MCF 10A (cell line): ENCODE measurements around the gene MED12L. TPM values are rescaled to one million over a fixed set of nuclear protein-coding genes. Genes with fewer than 3 reads are reported as not detected.
"Not testable (repeated sequence)": the region's sequence is repeated elsewhere in the genome, so short reads cannot be mapped to it uniquely, and the experiment has no call there.

ENCODE experiments used
- BruUV-seq: library from RNA; stranded (reverse); fragments of 400-500 nt; replicated peaks from 2 replicates; lab custom pipeline; 2021; lab: Mats Ljungman, UMichigan
- CTCF ChIA-PET: fragments of 300-600 bp; sonication (Branson Sonifier 250); formaldehyde crosslinking; extraction: SDS; loops from one replicate; lab custom pipeline; 2021; ENCODE audit warnings: antibody characterized with exemption, inconsistent platforms; lab: Yijun Ruan, JAX
- POLR2A ChIA-PET: fragments of 300-600, 350-650 bp; sonication (Branson Sonifier 250); formaldehyde crosslinking; extraction: SDS; loops from one replicate; lab custom pipeline; 2020; ENCODE audit warnings: antibody characterized with exemption, inconsistent platforms; lab: Yijun Ruan, JAX
- DNase-seq: peaks from one replicate; pipeline ENCODE4 v3.0.0-alpha.2; 2018; ENCODE audit not compliant: unreplicated experiment
- H3K27ac Mint-ChIP-seq: one replicate; pipeline ENCODE4 v1.8.0; 2022; ENCODE audit warnings: mild to moderate bottlenecking, low read depth, mixed read lengths; ENCODE audit not compliant: unreplicated experiment
- H3K27me3 Mint-ChIP-seq: one replicate; pipeline ENCODE4 v1.8.0; 2022; ENCODE audit warnings: mixed read lengths; ENCODE audit not compliant: insufficient read depth, unreplicated experiment
- H3K36me3 Mint-ChIP-seq: one replicate; pipeline ENCODE4 v1.8.0; 2022; ENCODE audit warnings: mild to moderate bottlenecking, moderate library complexity, mixed read lengths; ENCODE audit not compliant: insufficient read depth, unreplicated experiment
- H3K4me1 Mint-ChIP-seq: one replicate; pipeline ENCODE4 v1.8.0; 2022; ENCODE audit warnings: mixed read lengths; ENCODE audit not compliant: insufficient read depth, unreplicated experiment
- H3K4me3 Mint-ChIP-seq: one replicate; pipeline ENCODE4 v1.8.0; 2022; ENCODE audit warnings: mild to moderate bottlenecking, moderate library complexity, mixed read lengths; ENCODE audit not compliant: unreplicated experiment
- H3K9me3 Mint-ChIP-seq: one replicate; pipeline ENCODE4 v1.8.0; 2022; ENCODE audit warnings: mixed read lengths; ENCODE audit not compliant: unreplicated experiment
- CTCF ChIP-seq: fragments of 200-600 bp; IDR thresholded peaks from one replicate; pipeline ENCODE4 v1.8.0; 2022; ENCODE audit warnings: antibody characterized with exemption, mild to moderate bottlenecking; ENCODE audit not compliant: unreplicated experiment
- intact Hi-C: fragments of 100-400 bp; cut with micrococcal nuclease; formaldehyde crosslinking; loops from 2 replicates; pipeline ENCODE4 v1.14.1; 2022
- total RNA-seq: library from RNA; stranded (reverse); gene quantifications from 2 replicates; pipeline ENCODE4 v1.2.3, GENCODE V29; 2022

Gene MED12L
- total RNA-seq, 1 experiment from 2014 or later, result 0.47 TPM

- ChIA-PET CTCF (interaction anchor here (0.6 to 0.7 kb wide), 3 partner anchors 10 to 1433 kb away, joined by 3 read pairs; no protein-coding TSS in a partner anchor), POLR2A (no interaction called here)
- no peak for TF ChIP-seq CTCF
- DNase-seq, result no peak
- Mint-ChIP-seq H3K27me3 (no peaks in the 10 kb centered on the region), H3K4me1 (no peaks in the 10 kb centered on the region), H3K27ac (no peak overlapping the region), H3K9me3 (no peaks in the 10 kb centered on the region), H3K36me3 (no peaks in the 10 kb centered on the region), H3K4me3 (no peak overlapping the region)
- intact Hi-C loops, result no loop called here
- no TSS peak for BruUV-seq
These were observed 306.3 kb downstream of the MED12L start for GRCh38 chr3:151391720-151392119.

GRCh38 chr3:151392191-151392590, 306.7 kb downstream of the MED12L start:
- DNase-seq, H3K27me3 Mint-ChIP-seq, H3K36me3 Mint-ChIP-seq, POLR2A ChIA-PET, H3K4me3 Mint-ChIP-seq, BruUV-seq, H3K27ac Mint-ChIP-seq, intact Hi-C loops, H3K9me3 Mint-ChIP-seq, H3K4me1 Mint-ChIP-seq: not testable (repeated sequence)
- CTCF ChIA-PET, result interaction anchor here (0.6 to 0.7 kb wide), 2 partner anchors 11 to 17 kb away, joined by 3 read pairs; no protein-coding TSS in a partner anchor

- no peaks in the 10 kb centered on the region for H3K9me3 Mint-ChIP-seq
- H3K27ac Mint-ChIP-seq, result no peak overlapping the region
- H3K4me3 Mint-ChIP-seq, result no peak overlapping the region
- no peaks in the 10 kb centered on the region for H3K27me3 Mint-ChIP-seq
- no TSS peak for BruUV-seq
- ChIA-PET CTCF (interaction anchor here (0.8 kb wide), 1 partner anchor 20 kb away, joined by 3 read pairs; no protein-coding TSS in a partner anchor), POLR2A (interaction anchor here (0.5 to 0.7 kb wide), 2 partner anchors 36 to 288 kb away, joined by 3 read pairs; no protein-coding TSS in a partner anchor)
- no peaks in the 10 kb centered on the region for H3K36me3 Mint-ChIP-seq
- intact Hi-C loops, result no loop called here
- no peak for TF ChIP-seq CTCF
- no peaks in the 10 kb centered on the region for H3K4me1 Mint-ChIP-seq
- no peak for DNase-seq
These were observed 307.8 kb downstream of the MED12L start for GRCh38 chr3:151393146-151393830.

GRCh38 chr3:151393941-151394340, 308.5 kb downstream of the MED12L start:
- no TSS peak for BruUV-seq
- Mint-ChIP-seq H3K27me3 (no peaks in the 10 kb centered on the region), H3K4me3 (no peak overlapping the region), H3K4me1 (no peaks in the 10 kb centered on the region), H3K36me3 (no peaks in the 10 kb centered on the region), H3K9me3 (no peaks in the 10 kb centered on the region), H3K27ac (no peak overlapping the region)
- intact Hi-C loops, result no loop called here
- TF ChIP-seq CTCF, result no peak
- ChIA-PET CTCF (no interaction called here), POLR2A (no interaction called here)
- DNase-seq, result no peak
